GM12878 (cell line): ENCODE results near the gene GSTM2. TPM values are rescaled to one million over a fixed set of nuclear protein-coding genes. Genes with fewer than 3 reads are reported as not detected.

Experiments
- ATAC-seq: fragments of 200-7000 bp; cut with Tn5 transposase; 3 replicates; pipeline ENCODE4 v1.9.1; 2020; ENCODE audit warnings: mild to moderate bottlenecking, moderate library complexity
- BruUV-seq: library from RNA; stranded (reverse); fragments of 400-500 nt; replicated peaks from 2 replicates; lab custom pipeline; 2021; lab: Mats Ljungman, UMichigan
- CTCF ChIA-PET: fragments of 300-600 bp; sonication (Branson Sonifier 250); formaldehyde crosslinking; extraction: SDS; loops from one replicate; lab custom pipeline; 2021; ENCODE audit warnings: inconsistent platforms; lab: Yijun Ruan, JAX
- POLR2A ChIA-PET: fragments of 350-600 bp; formaldehyde crosslinking; extraction: SDS; loops from one replicate; lab custom pipeline; 2021; ENCODE audit warnings: inconsistent platforms; lab: Charles Lee
- RAD21 ChIA-PET: fragments of 300-600 bp; sonication (Branson Sonifier 250); formaldehyde crosslinking; loops from one replicate; lab custom pipeline; 2023; ENCODE audit warnings: antibody characterized with exemption; ENCODE audit not compliant: unreplicated experiment; lab: Charles Lee
- SMC1A ChIA-PET: fragments of 300-600 bp; sonication (Branson Sonifier 250); formaldehyde crosslinking; loops from one replicate; lab custom pipeline; 2023; ENCODE audit not compliant: unreplicated experiment, uncharacterized antibody; lab: Charles Lee
- DNase-seq: peaks from one replicate; pipeline ENCODE4 v3.0.0-alpha.2; 2011; ENCODE audit warnings: low read depth, low spot score
- FAIRE-seq: peaks from 3 replicates; lab custom pipeline; 2011; peaks lifted over from hg19 to GRCh38; lab: Jason Lieb, UNC
- H2AFZ ChIP-seq: 2 replicates; pipeline ENCODE4 v1.6.0; 2011; ENCODE audit warnings: low read depth, low read length, control low read depth; ENCODE audit not compliant: control insufficient read depth
- H3K27ac ChIP-seq: 2 replicates; pipeline ENCODE4 v1.5.1; 2011; ENCODE audit warnings: control low read depth; ENCODE audit not compliant: control insufficient read depth, insufficient read depth
- H3K27me3 ChIP-seq, 2 experiments: replicated peaks in 1 of 2; 2 replicates each; pipeline versions ENCODE4 v1.6.0 to v1.6.1; 2011; ENCODE audit warnings: low read length in 1 of 2; ENCODE audit not compliant: control insufficient read depth in 2 of 2, insufficient read depth in 2 of 2
- H3K36me3 ChIP-seq, 2 experiments: 2 replicates each; pipeline ENCODE4 v1.5.1; 2011; ENCODE audit warnings: low read length in 1 of 2; ENCODE audit not compliant: control insufficient read depth in 2 of 2, insufficient read depth in 2 of 2
- H3K4me1 ChIP-seq: 2 replicates; pipeline ENCODE4 v1.6.1; 2011; ENCODE audit warnings: mild to moderate bottlenecking, low read length, moderate library complexity, mixed read lengths; ENCODE audit not compliant: control insufficient read depth, insufficient read depth
- H3K4me2 ChIP-seq: 2 replicates; pipeline ENCODE4 v1.6.0; 2011; ENCODE audit warnings: control low read depth; ENCODE audit not compliant: control insufficient read depth, insufficient read depth
- H3K4me3 ChIP-seq: fragments of 200-600 bp; sonication (generic); 2 replicates; pipeline ENCODE4 v1.5.1; 2016
- H3K79me2 ChIP-seq: 2 replicates; pipeline ENCODE4 v1.6.0; 2011; ENCODE audit warnings: low read length; ENCODE audit not compliant: control insufficient read depth, insufficient read depth
- H3K9ac ChIP-seq: 2 replicates; pipeline ENCODE4 v1.8.0; 2011; ENCODE audit warnings: low read length, control low read depth, mixed read lengths; ENCODE audit not compliant: control insufficient read depth, insufficient read depth
- H3K9me3 ChIP-seq: replicated peaks from 3 replicates; pipeline ENCODE4 v1.5.1; 2011; ENCODE audit warnings: mild to moderate bottlenecking, low read length; ENCODE audit not compliant: control insufficient read depth, insufficient read depth
- H4K20me1 ChIP-seq: 2 replicates; pipeline ENCODE4 v1.6.0; 2011; ENCODE audit not compliant: control insufficient read depth, insufficient read depth
- ATF7 ChIP-seq: fragments of 450-650 bp; IDR thresholded peaks from 2 replicates; pipeline ENCODE4 v1.6.1; 2016; ENCODE audit warnings: low read depth, mild to moderate bottlenecking
- FOXK2 ChIP-seq: fragments of 450-650 bp; IDR thresholded peaks from 2 replicates; pipeline ENCODE4 v1.6.1; 2017; ENCODE audit warnings: mild to moderate bottlenecking, moderate library complexity
- HDAC2 ChIP-seq: fragments of 200-600 bp; sonication (generic); IDR thresholded peaks from 2 replicates; pipeline ENCODE4 v1.6.1; 2017
- HDAC6 ChIP-seq: fragments of 200-600 bp; sonication (generic); IDR thresholded peaks from one replicate; pipeline ENCODE4 v1.8.0; 2017; ENCODE audit warnings: antibody characterized with exemption; ENCODE audit not compliant: unreplicated experiment
- JUND ChIP-seq: IDR thresholded peaks from 2 replicates; pipeline ENCODE4 v1.6.1; 2012; ENCODE audit warnings: low read depth, mild to moderate bottlenecking, low read length, improper control_type of control experiment, moderate library complexity
- MTA2 ChIP-seq: fragments of 450-650 bp; IDR thresholded peaks from 2 replicates; pipeline ENCODE4 v1.6.1; 2016; ENCODE audit warnings: low read depth, mild to moderate bottlenecking, moderate library complexity
- NFYA ChIP-seq: IDR thresholded peaks from 2 replicates; pipeline ENCODE4 v1.6.1; 2011; ENCODE audit warnings: low read depth, mild to moderate bottlenecking, low read length, improper control_type of control experiment, borderline replicate concordance
- NR2C1 ChIP-seq: fragments of 450-650 bp; IDR thresholded peaks from 2 replicates; pipeline ENCODE4 v1.6.1; 2017; ENCODE audit warnings: antibody characterized with exemption, mild to moderate bottlenecking, moderate library complexity
- NR2C2 ChIP-seq: IDR thresholded peaks from 2 replicates; pipeline ENCODE4 v1.6.1; 2011; ENCODE audit warnings: borderline replicate concordance, low read depth; ENCODE audit not compliant: control insufficient read depth, insufficient read length
- RELA ChIP-seq: fragments of 450-650 bp; IDR thresholded peaks from 2 replicates; pipeline ENCODE4 v1.8.0; 2014; ENCODE audit warnings: borderline replicate concordance; ENCODE audit not compliant: partially characterized antibody
- SIX5 ChIP-seq: IDR thresholded peaks from 2 replicates; pipeline ENCODE4 v1.6.1; 2011; ENCODE audit warnings: mild to moderate bottlenecking, low read depth, low read length, moderate library complexity; ENCODE audit not compliant: severe bottlenecking
- SRF ChIP-seq, 2 experiments: IDR thresholded peaks; 2 replicates each; pipeline ENCODE4 v1.6.1; 2011; ENCODE audit warnings: low read depth in 2 of 2, low read length in 2 of 2, mild to moderate bottlenecking in 1 of 2, moderate library complexity in 1 of 2
- WGBS: methylation state at CpG from one replicate; pipeline ENCODE4 v1.1.6; 2016; ENCODE audit warnings: low lambda C conversion rate; ENCODE audit not compliant: insufficient replicate concordance, insufficient coverage; ENCODE audit errors: missing lambda C conversion rate; 5-methylcytosine and 5-hydroxymethylcytosine counted together
- in situ Hi-C: fragments of 300-500 bp; cut with MboI; formaldehyde crosslinking; loops from 9 replicates; pipeline ENCODE4 v1.14.3; 2018; ENCODE audit warnings: mixed read lengths
- intact Hi-C: fragments of 100-400 bp; cut with micrococcal nuclease; formaldehyde crosslinking; loops from one replicate; pipeline ENCODE4 v1.14.2; 2022; ENCODE audit not compliant: unreplicated experiment
- polyA plus RNA-seq, 11 experiments: library from polyadenylated mRNA; depleted of rRNA in 4 of 11; unstranded in 6 of 11; stranded (reverse) in 5 of 11; fragments of >200 nt; fragmentation: Nextera tagmentation in 4 of 11; fragmentation: Illumina TruSeq in 1 of 11; extraction: Ambion mirVana in 4 of 11; extraction: Trizol in 1 of 11; gene quantifications; 1 replicate in 1 of 11; 2 replicates in 10 of 11; pipeline versions ENCODE4 v1.2.1 to v1.2.3, GENCODE V29; 2011 to 2016; ENCODE audit warnings: inconsistent platforms in 2 of 11, missing spikeins in 2 of 11, low read depth in 1 of 11
- total RNA-seq, 4 experiments: library from RNA; depleted of rRNA in 3 of 4; stranded (reverse); fragments of >200 nt in 3 of 4; fragmentation: Illumina TruSeq in 1 of 4; extraction: Trizol in 1 of 4; gene quantifications; 2 replicates each; pipeline versions ENCODE4 v1.2.1 to v1.2.3, GENCODE V29; 2013 to 2021
- TF ChIP-seq, protein P1 (sequence below): fragments of 150-350 bp; IDR thresholded peaks from 2 replicates; pipeline ENCODE4 v1.6.1; 2016; ENCODE audit warnings: low read depth, low read length
- TF ChIP-seq, protein P2 (sequence below): fragments of 450-650 bp; IDR thresholded peaks from 2 replicates; pipeline ENCODE4 v1.6.1; 2018; ENCODE audit warnings: mild to moderate bottlenecking, low read depth, moderate library complexity; ENCODE audit not compliant: partially characterized antibody

GSTM2 gene
- total and polyA plus RNA-seq, 10 of the 15 experiments (the other 5 are each of a cell fraction or from before 2014, with no cell fraction given) = 8.3 to 32.3 (median 20.2) TPM

DNA sequence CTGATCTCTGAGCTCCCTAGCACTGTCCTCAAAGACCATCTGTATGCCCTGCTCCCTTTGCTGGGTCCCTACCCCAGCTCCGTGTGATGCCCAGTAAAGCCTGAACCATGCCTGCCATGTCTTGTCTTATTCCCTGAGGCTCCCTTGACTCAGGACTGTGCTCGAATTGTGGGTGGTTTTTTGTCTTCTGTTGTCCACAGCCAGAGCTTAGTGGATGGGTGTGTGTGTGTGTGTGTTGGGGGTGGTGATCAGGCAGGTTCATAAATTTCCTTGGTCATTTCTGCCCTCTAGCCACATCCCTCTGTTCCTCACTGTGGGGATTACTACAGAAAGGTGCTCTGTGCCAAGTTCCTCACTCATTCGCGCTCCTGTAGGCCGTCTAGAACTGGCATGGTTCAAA is 49.9 kb downstream of the GSTM2 start (continued):
- TF ChIP-seq, protein P1, sequence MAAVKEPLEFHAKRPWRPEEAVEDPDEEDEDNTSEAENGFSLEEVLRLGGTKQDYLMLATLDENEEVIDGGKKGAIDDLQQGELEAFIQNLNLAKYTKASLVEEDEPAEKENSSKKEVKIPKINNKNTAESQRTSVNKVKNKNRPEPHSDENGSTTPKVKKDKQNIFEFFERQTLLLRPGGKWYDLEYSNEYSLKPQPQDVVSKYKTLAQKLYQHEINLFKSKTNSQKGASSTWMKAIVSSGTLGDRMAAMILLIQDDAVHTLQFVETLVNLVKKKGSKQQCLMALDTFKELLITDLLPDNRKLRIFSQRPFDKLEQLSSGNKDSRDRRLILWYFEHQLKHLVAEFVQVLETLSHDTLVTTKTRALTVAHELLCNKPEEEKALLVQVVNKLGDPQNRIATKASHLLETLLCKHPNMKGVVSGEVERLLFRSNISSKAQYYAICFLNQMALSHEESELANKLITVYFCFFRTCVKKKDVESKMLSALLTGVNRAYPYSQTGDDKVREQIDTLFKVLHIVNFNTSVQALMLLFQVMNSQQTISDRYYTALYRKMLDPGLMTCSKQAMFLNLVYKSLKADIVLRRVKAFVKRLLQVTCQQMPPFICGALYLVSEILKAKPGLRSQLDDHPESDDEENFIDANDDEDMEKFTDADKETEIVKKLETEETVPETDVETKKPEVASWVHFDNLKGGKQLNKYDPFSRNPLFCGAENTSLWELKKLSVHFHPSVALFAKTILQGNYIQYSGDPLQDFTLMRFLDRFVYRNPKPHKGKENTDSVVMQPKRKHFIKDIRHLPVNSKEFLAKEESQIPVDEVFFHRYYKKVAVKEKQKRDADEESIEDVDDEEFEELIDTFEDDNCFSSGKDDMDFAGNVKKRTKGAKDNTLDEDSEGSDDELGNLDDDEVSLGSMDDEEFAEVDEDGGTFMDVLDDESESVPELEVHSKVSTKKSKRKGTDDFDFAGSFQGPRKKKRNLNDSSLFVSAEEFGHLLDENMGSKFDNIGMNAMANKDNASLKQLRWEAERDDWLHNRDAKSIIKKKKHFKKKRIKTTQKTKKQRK = no peak
- TF ChIP-seq RELA = no peak
- TF ChIP-seq HDAC6 = no peak
- no peak for TF ChIP-seq FOXK2
- TF ChIP-seq, all 136 proteins: peak for 0

DNA sequence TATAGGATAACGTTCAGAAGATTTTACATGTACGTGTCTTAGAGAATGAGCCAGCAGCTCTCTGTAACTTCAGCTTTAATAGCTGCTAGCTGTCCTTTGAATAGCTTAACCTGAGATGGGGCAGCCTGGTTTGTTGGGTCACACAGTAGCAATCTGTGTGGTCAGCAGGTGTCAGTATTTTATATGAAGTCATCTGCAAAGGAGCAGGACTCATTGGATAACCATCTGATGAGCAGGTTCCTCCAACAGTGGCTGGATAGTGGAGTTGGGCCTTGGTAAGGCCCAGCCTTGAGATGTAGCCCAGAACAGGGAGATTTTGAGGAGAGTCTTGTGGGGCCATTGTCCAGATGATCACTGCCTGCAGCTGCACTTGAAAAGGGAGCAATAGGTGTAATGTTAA is 50.6 kb downstream of the GSTM2 start:
- ATAC-seq (peak; percentile 28; the same call in 2 of the 3 replicates), FAIRE-seq (no peak), DNase-seq (no peak)
- ChIA-PET CTCF (interaction anchor here (1.0 to 2.4 kb wide), 3 partner anchors 54 to 266 kb away, joined by 4 to 11 read pairs (median 5); partner anchors contain the start of gene AHCYL1), SMC1A (no interaction called here), RAD21 (interaction anchor here (0.9 kb wide), 1 partner anchor 266 kb away, joined by 4 read pairs; the partner anchor contains the start of gene AHCYL1), POLR2A (no interaction called here)
- no peak overlapping the region for H3K4me3 ChIP-seq
- H3K79me2 ChIP-seq = no peaks in the 10 kb centered on the region
- no peaks in the 10 kb centered on the region for H3K36me3 ChIP-seq
- WGBS = 50% methylated on average over 2 of the region's 2 CpGs
- H3K9ac ChIP-seq = no peak overlapping the region
- no peaks in the 10 kb centered on the region; the same call in 2 of the 3 replicates for H3K9me3 ChIP-seq
- no peak overlapping the region for H3K4me2 ChIP-seq
- in situ Hi-C loops (no loop called here), intact Hi-C loops (no loop called here)
- no peaks in the 10 kb centered on the region for H4K20me1 ChIP-seq
- H3K4me1 ChIP-seq = peaks cover 11% of the 10 kb centered on the region
- H3K27ac ChIP-seq = no peak overlapping the region
- no peaks in the 10 kb centered on the region for H3K27me3 ChIP-seq
- BruUV-seq = no TSS peak
- no peak overlapping the region for H2AFZ ChIP-seq
- TF ChIP-seq JUND (no peak), MTA2 (no peak), NFYA (no peak), SRF (IDR thresholded peaks at IDR 0.05; ENCODE audit: low read depth in 2 of 2, low read length in 2 of 2) (no peak), ATF7 (no peak), NR2C1 (no peak), NR2C2 (no peak), HDAC2 (no peak), SIX5 (no peak)
- TF ChIP-seq, protein P2, sequence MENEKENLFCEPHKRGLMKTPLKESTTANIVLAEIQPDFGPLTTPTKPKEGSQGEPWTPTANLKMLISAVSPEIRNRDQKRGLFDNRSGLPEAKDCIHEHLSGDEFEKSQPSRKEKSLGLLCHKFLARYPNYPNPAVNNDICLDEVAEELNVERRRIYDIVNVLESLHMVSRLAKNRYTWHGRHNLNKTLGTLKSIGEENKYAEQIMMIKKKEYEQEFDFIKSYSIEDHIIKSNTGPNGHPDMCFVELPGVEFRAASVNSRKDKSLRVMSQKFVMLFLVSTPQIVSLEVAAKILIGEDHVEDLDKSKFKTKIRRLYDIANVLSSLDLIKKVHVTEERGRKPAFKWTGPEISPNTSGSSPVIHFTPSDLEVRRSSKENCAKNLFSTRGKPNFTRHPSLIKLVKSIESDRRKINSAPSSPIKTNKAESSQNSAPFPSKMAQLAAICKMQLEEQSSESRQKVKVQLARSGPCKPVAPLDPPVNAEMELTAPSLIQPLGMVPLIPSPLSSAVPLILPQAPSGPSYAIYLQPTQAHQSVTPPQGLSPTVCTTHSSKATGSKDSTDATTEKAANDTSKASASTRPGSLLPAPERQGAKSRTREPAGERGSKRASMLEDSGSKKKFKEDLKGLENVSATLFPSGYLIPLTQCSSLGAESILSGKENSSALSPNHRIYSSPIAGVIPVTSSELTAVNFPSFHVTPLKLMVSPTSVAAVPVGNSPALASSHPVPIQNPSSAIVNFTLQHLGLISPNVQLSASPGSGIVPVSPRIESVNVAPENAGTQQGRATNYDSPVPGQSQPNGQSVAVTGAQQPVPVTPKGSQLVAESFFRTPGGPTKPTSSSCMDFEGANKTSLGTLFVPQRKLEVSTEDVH = no peak
